HG02943 (cell line): ENCODE data around the gene VTA1.
"Not testable (repeated sequence)": the region's sequence is repeated elsewhere in the genome, so short reads cannot be mapped to it uniquely, and the experiment has no call there.

Experiments used
- ATAC-seq: cut with Tn5 transposase; IDR thresholded peaks from one replicate; pipeline ENCODE4 v1.9.1; 2021; ENCODE audit warnings: mild to moderate bottlenecking, low read depth, moderate library complexity; ENCODE audit not compliant: unreplicated experiment

Gene VTA1

GRCh38 chr6:142223938-142224337 lies 76.9 kb downstream of the VTA1 start:
- ATAC-seq = no peak

DNA sequence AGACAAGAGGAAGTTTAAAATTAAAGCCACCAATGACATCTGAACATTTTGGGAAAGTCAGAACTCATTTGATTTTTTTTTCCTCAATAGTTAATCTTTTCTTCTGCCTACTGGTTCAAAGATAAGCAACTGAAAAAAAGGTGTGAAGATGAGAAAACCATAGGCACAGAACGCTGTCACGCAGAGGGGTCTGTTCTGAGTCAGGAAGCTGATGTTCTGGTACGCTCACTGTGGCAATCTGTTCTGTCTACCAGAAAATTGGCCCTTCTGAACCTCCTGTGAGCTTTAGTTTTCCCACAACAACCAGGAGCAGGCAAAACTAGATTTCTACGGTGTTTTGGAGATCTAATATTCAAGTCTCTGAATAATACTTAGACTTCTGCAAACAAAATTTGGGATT lies 78.1 kb downstream of the VTA1 start:
- no peak for ATAC-seq

DNA sequence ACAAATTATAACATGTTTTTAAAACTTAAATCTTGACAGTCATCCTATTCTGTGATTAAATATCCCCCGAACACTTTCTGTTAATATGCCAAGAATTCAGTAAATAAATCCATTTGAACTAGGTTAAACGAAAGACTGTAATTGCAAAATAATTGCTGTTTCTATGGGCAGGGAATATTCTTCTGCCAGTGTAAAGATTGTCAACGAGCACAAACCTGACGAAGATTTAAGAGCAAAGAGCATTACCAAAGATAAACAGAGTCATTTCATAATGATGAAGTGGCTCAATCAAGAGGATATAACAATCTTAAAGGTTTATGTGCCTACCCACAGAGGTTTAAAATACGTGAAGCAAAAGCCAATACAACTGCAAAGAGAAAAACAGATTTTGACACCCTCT lies 78.5 kb downstream of the VTA1 start:
- no peak for ATAC-seq

DNA sequence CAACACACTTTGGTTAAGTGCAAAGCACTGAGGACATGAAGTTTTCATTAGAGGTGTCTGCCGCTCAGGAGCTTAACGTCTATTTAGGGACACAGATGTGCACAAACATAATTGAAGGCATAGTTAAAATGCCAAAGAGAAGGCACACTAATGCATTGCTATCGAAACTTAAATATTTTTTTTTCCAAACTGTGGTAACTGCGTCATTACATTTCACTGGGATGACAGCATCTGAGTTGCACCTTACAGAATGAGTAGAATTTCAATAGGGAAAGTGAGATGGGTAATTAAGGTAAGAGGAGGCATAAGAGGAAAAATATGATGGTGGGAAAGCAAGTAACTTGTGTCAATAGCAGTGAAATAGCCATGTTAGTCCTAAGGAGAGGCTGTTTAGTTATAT lies 79.7 kb downstream of the VTA1 start:
- no peak for ATAC-seq

GRCh38 chr6:142229518-142230270 lies 82.6 kb downstream of the VTA1 start:
- ATAC-seq = not testable (repeated sequence)

- ATAC-seq = peak; percentile 80
Observed at GRCh38 chr6:142232206-142233044, 85.4 kb downstream of the VTA1 start.

DNA sequence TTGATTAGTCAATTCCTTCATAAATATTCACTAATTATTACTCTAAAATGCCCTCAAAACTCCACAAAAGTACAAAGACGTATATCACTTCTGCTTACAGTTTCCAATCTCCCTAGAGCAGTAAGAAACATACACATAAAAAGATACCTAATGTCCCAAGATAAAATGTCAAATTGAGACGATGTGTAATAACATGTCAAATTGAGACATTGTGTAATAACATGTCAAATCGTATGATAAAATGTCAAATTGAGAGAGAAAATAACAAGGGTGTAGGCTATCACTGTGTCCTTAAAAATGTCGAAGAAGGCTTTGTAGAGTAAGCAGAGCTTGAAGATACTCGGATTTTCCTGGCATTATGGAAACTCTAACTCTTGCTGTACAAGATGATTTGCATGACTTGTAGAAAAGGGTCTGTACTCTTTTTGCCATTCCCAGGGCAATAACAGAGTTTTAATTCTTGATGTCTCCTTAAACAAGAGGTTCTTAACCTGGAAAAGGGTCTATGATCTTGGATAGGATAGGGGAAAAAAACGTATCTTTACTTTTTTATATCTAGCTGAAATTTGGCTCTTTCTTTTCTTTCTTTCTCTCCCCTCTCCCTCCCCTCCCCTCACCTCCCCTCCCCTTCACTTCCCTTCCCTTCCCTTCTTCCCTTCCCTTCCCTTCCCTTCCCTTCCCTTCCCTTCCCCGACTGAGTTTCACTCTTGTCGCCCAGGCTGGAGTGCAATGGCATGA lies 87.1 kb downstream of the VTA1 start:
- no peak for ATAC-seq

DNA sequence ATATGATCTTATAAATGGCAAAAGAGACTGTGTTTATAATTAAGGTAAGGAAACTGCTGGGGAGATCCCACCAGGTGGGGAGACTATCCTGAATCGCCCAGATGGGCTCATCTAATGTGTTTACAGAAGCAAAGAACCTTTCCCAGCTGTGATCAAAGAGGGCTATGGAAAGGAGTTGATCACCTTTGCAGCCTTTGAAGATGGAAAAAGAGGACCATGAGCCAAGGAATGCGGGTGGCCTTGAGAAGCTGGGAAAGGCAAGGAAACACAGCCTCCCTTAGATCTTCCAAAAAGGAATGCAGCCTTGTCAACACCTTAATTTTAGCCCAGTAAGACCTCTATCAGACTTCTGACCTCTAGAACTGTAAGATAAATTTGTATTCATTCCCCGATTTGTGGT lies 88.2 kb downstream of the VTA1 start:
- ATAC-seq = no peak

DNA sequence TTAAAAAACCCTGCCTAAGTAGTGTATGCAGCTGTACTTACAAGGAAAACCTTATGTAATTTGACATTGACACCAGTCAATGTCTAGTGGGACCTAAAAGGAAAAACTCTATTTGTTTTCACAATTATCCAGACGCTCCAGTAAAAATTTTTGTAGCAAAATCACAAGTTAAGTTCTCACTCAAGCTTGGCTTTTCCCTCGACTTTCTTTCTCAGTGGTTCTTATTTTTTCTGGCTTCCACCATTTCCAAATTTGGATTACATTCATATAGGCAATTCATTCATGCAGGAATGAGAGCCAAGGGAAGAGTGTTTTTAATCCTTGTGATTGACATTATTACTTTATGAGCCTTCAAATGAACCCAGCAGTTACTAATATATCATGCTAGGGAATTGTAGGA lies 88.7 kb downstream of the VTA1 start:
- no peak for ATAC-seq

- no peak for ATAC-seq
Observed at GRCh38 chr6:142236691-142237090, 89.6 kb downstream of the VTA1 start.

DNA sequence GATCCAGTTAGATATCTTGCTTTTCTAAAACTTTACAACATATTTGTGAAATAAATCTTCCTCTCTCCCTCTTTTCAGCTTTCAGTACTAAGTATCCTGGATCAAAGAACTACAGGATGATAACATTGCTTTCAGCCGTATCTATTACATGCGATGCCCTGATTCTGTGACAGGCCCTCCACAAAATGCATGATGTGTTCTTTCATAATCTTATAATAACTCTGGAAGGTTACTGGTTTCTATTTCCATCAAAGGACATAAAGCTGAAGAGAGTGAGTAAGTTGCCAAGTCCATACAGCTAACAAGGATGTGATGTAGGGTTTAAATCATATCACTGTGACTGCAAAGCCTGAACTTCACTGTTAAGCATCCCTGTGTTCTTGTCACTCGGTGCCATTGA lies 91.8 kb downstream of the VTA1 start:
- no peak for ATAC-seq

DNA sequence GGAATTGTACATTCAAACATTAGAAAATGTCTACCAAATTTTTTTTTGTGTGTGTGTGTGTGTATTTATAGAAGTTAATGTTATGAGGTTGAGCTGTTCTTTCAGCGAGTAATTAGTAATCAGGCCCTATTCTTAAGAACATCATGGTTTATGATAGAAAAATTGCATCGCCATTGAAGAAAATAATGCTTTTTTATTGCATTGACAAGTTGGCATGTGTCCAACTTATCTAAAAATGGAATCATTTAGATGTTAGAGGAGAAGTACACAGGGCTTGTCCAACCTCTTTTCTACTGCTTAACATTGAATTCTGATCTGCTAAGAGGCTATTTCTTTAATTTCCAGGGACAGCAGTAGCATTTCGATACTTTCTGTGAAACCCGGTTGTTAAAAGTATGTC lies 93.1 kb downstream of the VTA1 start:
- no peak for ATAC-seq

DNA sequence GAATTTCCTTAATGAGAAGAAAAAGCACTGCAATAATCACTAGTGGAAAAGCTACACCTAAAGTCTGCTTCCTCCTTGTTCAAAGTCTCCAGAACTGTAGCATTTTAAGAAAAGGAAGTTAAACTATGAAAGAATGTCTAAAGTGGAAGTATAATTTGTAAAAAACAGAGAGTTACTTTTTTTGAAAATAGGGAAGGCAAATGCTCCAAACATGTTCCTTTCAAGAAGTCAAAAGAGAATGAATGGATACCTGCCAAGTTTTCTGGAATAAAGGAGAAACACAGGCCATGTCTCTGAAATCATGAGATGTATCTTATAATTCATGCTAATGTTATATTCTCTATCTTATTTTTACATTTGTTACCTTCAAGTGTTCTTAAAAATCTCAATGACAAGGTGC lies 94.0 kb downstream of the VTA1 start:
- no peak for ATAC-seq

GRCh38 chr6:142242269-142242668 lies 95.2 kb downstream of the VTA1 start:
- ATAC-seq = no peak

DNA sequence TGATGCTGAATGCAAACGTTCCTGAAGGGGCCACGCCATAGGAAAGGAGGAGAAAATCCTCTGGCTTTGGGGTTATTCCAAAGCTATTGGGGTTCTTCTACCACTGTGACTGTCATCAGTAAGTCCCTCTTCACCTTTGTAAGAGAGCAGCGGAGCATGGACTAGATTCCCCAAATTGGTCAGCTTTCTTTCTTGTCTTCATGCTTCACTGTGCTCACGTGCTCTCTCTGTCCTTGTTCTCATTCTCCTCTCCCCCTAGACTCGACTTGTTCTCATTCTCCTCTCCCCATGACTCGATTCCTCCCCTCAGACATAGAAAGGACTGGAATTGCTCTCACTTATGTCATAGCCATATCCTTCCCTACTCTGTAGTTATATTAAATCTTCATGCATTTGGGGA lies 99.9 kb downstream of the VTA1 start:
- peak; percentile 60 for ATAC-seq

- ATAC-seq = no peak
Observed at GRCh38 chr6:142249266-142249665, 102.2 kb downstream of the VTA1 start.

DNA sequence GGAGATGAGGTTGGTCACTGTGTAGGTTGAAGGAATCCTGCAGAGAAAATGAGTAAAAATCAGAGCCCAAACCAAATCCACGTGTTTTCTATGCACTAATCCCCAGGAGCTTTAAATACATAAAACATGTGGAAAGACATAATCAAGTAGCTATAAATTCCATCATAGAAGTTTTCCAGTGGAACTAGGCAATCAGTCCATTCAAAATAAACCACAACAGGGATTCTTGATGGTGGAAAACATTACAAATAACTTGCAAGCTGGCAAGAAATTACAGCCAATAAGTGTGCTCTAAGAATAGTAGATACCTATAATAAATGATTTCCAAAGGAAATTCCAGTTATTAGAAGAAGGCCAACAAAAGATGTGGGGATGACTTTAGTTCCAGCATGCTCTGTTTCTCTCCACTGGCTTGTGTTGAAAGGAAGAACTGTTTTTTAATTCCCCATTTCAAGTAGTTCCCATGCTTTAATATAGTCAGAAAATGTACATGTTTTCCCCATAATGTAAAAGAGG lies 104.9 kb downstream of the VTA1 start:
- ATAC-seq = no peak

GRCh38 chr6:142254513-142254912 lies 107.5 kb downstream of the VTA1 start:
- ATAC-seq = no peak

- no peak for ATAC-seq
Observed at GRCh38 chr6:142255785-142256184, 108.7 kb downstream of the VTA1 start.

- no peak for ATAC-seq
Observed at GRCh38 chr6:142258305-142258704, 111.2 kb downstream of the VTA1 start.

GRCh38 chr6:142258757-142259156 lies 111.7 kb downstream of the VTA1 start:
- no peak for ATAC-seq
